GM12875 (cell line): Measurements from ENCODE around the gene IKZF3.

ENCODE experiments used
- H3K4me3 ChIP-seq: one replicate; pipeline ENCODE4 v1.5.1; 2011; ENCODE audit warnings: low read depth, low read length, control low read depth
- CTCF ChIP-seq: IDR thresholded peaks from 2 replicates; pipeline ENCODE4 v1.5.1; 2011; ENCODE audit warnings: low read depth, mild to moderate bottlenecking, control low read depth, inconsistent platforms, low read length, moderate library complexity, borderline replicate concordance; ENCODE audit not compliant: insufficient read depth

The IKZF3 gene

GRCh38 chr17:39742856-39743436 is 121.2 kb downstream of the IKZF3 start:
- TF ChIP-seq CTCF: no peak
- H3K4me3 ChIP-seq: no peak overlapping the region

GRCh38 chr17:39742126-39742855 is 121.8 kb downstream of the IKZF3 start:
- no peak for TF ChIP-seq CTCF
- no peak overlapping the region for H3K4me3 ChIP-seq

GRCh38 chr17:39740357-39741111 is 123.6 kb downstream of the IKZF3 start:
- no peak overlapping the region for H3K4me3 ChIP-seq
- no peak for TF ChIP-seq CTCF

- H3K4me3 ChIP-seq: no peak overlapping the region
Observed at GRCh38 chr17:39739885-39740356, 124.2 kb downstream of the IKZF3 start.

GRCh38 chr17:39738983-39739884 is 124.9 kb downstream of the IKZF3 start:
- TF ChIP-seq CTCF: no peak
- no peak overlapping the region for H3K4me3 ChIP-seq

More at GRCh38 chr17:39739885-39740356, 124.2 kb downstream of the IKZF3 start:
- TF ChIP-seq CTCF: no peak

- no peak for TF ChIP-seq CTCF
- no peak overlapping the region for H3K4me3 ChIP-seq
Observed at GRCh38 chr17:39738568-39738901, 125.6 kb downstream of the IKZF3 start.
